ENCODE data around the gene DENND2D. TPM values are rescaled to one million over a fixed set of nuclear protein-coding genes. Genes with fewer than 3 reads are reported as not detected.

Gene DENND2D
- total RNA-seq, 2 experiments from 2014 or later, result 60.7 to 62.0 TPM

DNA sequence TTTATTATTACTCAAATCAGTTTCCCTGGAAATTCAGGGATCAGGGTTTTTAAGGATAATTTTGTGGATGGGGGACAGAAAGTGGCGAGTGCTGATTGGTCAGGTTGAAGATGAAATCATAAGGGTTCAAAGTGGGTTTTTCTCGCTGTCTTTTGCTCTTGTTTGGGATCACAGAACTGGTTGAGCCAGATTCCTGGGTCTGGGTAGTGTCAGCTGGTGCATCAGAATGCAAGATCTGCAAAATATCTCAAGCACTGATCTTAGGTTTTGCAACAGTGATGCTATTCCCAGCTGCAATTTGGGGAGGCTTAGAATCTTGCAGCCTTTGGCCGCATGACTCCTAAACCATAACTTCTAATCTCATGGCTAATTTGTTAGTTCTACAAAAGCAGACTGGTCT, 36.4 kb upstream of the DENND2D start:
- CTCF ChIA-PET, result no interaction called here
- H3K4me1 ChIP-seq (ENCODE audit: insufficient read depth, low read length), result no peaks in the 10 kb centered on the region
- DNase-seq (no peak), ATAC-seq (ENCODE audit: poor library complexity) (no peak)
- no peaks in the 10 kb centered on the region for H3K9me3 ChIP-seq (ENCODE audit: control insufficient read depth in 1 of 2, insufficient read depth in 1 of 2, low read length in 2 of 2)
- no peak overlapping the region for H3K27ac Mint-ChIP-seq
- POLR2A ChIA-PET, result interaction anchor here (1.3 kb wide), 1 partner anchor 9 kb away, joined by 3 read pairs; the partner anchor contains the start of gene CHI3L2
- H3K36me3 Mint-ChIP-seq (ENCODE audit: low read depth), result peaks cover 79% of the 10 kb centered on the region
- no peaks in the 10 kb centered on the region for H3K9me3 Mint-ChIP-seq
- no peak overlapping the region for H3K27ac ChIP-seq (ENCODE audit: low read depth in 1 of 2, low read length in 2 of 2)
- no peak overlapping the region for H3K4me3 ChIP-seq (ENCODE audit: low read length)
- no peaks in the 10 kb centered on the region for H3K27me3 Mint-ChIP-seq
- peaks cover 53% of the 10 kb centered on the region for H3K4me1 Mint-ChIP-seq (ENCODE audit: low read depth)
- H3K27me3 ChIP-seq (ENCODE audit: control insufficient read depth in 1 of 2, insufficient read depth in 2 of 2, low read length in 2 of 2), result no peaks in the 10 kb centered on the region
- H3K4me3 Mint-ChIP-seq, result no peak overlapping the region
- intact Hi-C loops (cut with DNase I, micrococcal nuclease), result no loop called here
- TF ChIP-seq, protein P1, sequence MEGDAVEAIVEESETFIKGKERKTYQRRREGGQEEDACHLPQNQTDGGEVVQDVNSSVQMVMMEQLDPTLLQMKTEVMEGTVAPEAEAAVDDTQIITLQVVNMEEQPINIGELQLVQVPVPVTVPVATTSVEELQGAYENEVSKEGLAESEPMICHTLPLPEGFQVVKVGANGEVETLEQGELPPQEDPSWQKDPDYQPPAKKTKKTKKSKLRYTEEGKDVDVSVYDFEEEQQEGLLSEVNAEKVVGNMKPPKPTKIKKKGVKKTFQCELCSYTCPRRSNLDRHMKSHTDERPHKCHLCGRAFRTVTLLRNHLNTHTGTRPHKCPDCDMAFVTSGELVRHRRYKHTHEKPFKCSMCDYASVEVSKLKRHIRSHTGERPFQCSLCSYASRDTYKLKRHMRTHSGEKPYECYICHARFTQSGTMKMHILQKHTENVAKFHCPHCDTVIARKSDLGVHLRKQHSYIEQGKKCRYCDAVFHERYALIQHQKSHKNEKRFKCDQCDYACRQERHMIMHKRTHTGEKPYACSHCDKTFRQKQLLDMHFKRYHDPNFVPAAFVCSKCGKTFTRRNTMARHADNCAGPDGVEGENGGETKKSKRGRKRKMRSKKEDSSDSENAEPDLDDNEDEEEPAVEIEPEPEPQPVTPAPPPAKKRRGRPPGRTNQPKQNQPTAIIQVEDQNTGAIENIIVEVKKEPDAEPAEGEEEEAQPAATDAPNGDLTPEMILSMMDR (IDR thresholded peaks at IDR 0.05), result no peak
- H3K36me3 ChIP-seq (ENCODE audit: insufficient read depth, low read length), result peaks cover 13% of the 10 kb centered on the region

DNA sequence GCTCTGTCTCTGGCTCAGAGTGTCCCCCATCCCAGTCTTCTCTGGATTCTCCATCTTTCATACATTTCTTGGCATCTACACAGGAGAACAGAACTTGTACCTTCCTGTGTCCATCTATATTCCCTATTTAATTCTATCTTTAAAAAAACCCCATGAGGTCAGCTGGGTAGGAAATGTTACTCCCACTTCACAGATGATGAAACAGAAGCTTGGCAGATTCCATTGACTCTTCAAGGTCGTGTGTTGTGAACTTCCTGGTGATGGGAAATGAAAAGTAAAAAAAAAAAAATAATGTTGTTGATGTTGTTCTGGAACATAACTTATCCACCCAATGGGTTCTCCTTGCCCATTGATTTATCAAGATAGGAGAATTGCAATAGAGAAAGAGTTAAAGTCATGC, 35.9 kb upstream of the DENND2D start:
- Mint-ChIP-seq H3K4me3 (no peak overlapping the region), H3K4me1 (ENCODE audit: low read depth) (peaks cover 57% of the 10 kb centered on the region), H3K27ac (no peak overlapping the region), H3K9me3 (no peaks in the 10 kb centered on the region), H3K27me3 (no peaks in the 10 kb centered on the region), H3K36me3 (ENCODE audit: low read depth) (peaks cover 76% of the 10 kb centered on the region)
- Histone ChIP-seq H3K4me3 (ENCODE audit: low read length) (no peak overlapping the region), H3K36me3 (ENCODE audit: insufficient read depth, low read length) (peaks cover 9% of the 10 kb centered on the region), H3K4me1 (ENCODE audit: insufficient read depth, low read length) (peaks cover 2% of the 10 kb centered on the region), H3K27me3 (ENCODE audit: control insufficient read depth in 1 of 2, insufficient read depth in 2 of 2, low read length in 2 of 2) (no peaks in the 10 kb centered on the region), H3K27ac (ENCODE audit: low read depth in 1 of 2, low read length in 2 of 2) (no peak overlapping the region), H3K9me3 (ENCODE audit: control insufficient read depth in 1 of 2, insufficient read depth in 1 of 2, low read length in 2 of 2) (no peaks in the 10 kb centered on the region)
- CTCF ChIA-PET, result no interaction called here
- ATAC-seq (ENCODE audit: poor library complexity), result no peak
- TF ChIP-seq, protein P1 (IDR thresholded peaks at IDR 0.05), result no peak
- POLR2A ChIA-PET, result interaction anchor here (1.3 kb wide), 1 partner anchor 9 kb away, joined by 3 read pairs; the partner anchor contains the start of gene CHI3L2
- no peak for DNase-seq
- intact Hi-C loops (cut with DNase I, micrococcal nuclease), result no loop called here

DNA sequence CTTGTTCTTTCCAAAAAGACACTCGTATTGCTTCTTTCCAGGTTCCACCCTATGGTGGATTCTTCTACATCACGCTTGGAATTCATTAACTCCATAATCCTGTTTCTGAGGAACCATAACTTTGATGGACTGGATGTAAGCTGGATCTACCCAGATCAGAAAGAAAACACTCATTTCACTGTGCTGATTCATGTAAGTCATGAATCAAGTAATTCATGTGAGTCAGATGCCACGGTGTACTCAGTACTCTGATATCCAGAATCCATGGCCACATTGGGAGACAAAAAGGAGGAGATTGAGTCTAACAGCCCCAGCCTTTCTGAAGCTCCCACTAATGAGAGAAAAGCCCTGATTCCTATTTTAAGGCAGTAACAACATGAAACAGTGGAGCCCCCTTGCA, 34.4 kb upstream of the DENND2D start:
- ChIA-PET POLR2A (no interaction called here), CTCF (no interaction called here)
- Mint-ChIP-seq H3K27me3 (no peaks in the 10 kb centered on the region), H3K4me1 (ENCODE audit: low read depth) (peaks cover 70% of the 10 kb centered on the region), H3K4me3 (no peak overlapping the region), H3K36me3 (ENCODE audit: low read depth) (peaks cover 67% of the 10 kb centered on the region), H3K9me3 (no peaks in the 10 kb centered on the region), H3K27ac (no peak overlapping the region)
- intact Hi-C loops (cut with DNase I, micrococcal nuclease), result loop anchor here in 1 of 2 experiments (5.0 kb wide), 2 partner anchors 37 to 38 kb away; no protein-coding TSS in a partner anchor
- no peaks in the 10 kb centered on the region for H3K9me3 ChIP-seq (ENCODE audit: control insufficient read depth in 1 of 2, insufficient read depth in 1 of 2, low read length in 2 of 2)
- peaks cover 13% of the 10 kb centered on the region for H3K4me1 ChIP-seq (ENCODE audit: insufficient read depth, low read length)
- DNase-seq, result no peak
- no peak overlapping the region for H3K4me3 ChIP-seq (ENCODE audit: low read length)
- TF ChIP-seq, protein P1 (IDR thresholded peaks at IDR 0.05), result no peak
- H3K27me3 ChIP-seq (ENCODE audit: control insufficient read depth in 1 of 2, insufficient read depth in 2 of 2, low read length in 2 of 2), result no peaks in the 10 kb centered on the region
- H3K27ac ChIP-seq (ENCODE audit: low read depth in 1 of 2, low read length in 2 of 2), result no peak overlapping the region
- H3K36me3 ChIP-seq (ENCODE audit: insufficient read depth, low read length), result peaks cover 4% of the 10 kb centered on the region
- ATAC-seq (ENCODE audit: poor library complexity), result no peak
